ENCODE results near the gene EGFLAM. TPM values are rescaled to one million over a fixed set of nuclear protein-coding genes. Genes with fewer than 3 reads are reported as not detected.

Gene EGFLAM
- total RNA-seq, 1 donor from 2014 or later: 2.1 TPM

DNA sequence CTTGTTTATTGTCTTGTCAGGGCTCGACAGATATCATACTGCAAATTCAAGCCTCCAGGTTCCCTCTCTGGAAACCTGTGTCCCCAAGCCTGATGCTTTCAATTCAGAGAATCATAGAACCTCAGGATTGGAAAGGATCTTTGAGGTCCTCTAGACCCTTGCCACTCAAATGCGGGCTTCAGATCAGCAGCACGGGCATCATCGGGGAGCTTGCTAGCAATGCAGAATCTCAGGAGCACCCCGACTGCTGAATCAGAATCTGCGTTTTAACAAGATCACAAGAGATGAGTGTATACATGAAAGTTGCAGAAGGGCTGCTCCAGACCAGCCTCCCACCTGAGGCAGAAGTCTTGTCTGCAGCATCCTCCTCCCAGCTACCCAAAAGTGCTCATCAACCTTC is 13.1 kb upstream of the EGFLAM start:
- intact Hi-C loops (cut with DNase I): no loop called here
- no peaks in the 10 kb centered on the region for H3K9me3 ChIP-seq
- DNase-seq: no peak
- no peak overlapping the region for H3K27ac ChIP-seq
- no peak overlapping the region for H3K4me3 ChIP-seq
- peaks cover 4% of the 10 kb centered on the region for H3K27me3 ChIP-seq
- TF ChIP-seq, protein P1, sequence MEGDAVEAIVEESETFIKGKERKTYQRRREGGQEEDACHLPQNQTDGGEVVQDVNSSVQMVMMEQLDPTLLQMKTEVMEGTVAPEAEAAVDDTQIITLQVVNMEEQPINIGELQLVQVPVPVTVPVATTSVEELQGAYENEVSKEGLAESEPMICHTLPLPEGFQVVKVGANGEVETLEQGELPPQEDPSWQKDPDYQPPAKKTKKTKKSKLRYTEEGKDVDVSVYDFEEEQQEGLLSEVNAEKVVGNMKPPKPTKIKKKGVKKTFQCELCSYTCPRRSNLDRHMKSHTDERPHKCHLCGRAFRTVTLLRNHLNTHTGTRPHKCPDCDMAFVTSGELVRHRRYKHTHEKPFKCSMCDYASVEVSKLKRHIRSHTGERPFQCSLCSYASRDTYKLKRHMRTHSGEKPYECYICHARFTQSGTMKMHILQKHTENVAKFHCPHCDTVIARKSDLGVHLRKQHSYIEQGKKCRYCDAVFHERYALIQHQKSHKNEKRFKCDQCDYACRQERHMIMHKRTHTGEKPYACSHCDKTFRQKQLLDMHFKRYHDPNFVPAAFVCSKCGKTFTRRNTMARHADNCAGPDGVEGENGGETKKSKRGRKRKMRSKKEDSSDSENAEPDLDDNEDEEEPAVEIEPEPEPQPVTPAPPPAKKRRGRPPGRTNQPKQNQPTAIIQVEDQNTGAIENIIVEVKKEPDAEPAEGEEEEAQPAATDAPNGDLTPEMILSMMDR (IDR thresholded peaks at IDR 0.05): no peak
- no peaks in the 10 kb centered on the region for H3K4me1 ChIP-seq
- H3K36me3 ChIP-seq: no peaks in the 10 kb centered on the region
- no peak for ATAC-seq

DNA sequence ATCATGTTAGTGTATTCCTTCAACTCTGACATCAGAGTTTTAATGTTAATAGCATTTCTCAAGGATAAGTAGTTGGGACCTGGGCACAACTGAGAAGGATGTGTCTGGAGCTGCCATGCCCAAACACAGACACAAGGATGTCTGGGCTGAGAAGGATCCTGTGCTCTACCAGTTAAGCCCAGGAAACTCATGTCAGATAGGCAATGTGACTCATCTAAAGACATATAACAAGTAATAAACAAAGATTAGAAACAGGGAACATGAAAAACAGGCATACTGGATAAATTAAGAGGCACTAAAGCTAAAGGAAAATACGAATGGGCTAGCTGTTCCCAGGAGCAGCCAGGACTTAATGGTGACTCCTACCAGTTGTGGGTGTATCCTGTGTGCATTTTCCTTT is 9.1 kb upstream of the EGFLAM start:
- ATAC-seq (no peak), DNase-seq (no peak)
- Histone ChIP-seq H3K4me1 (no peaks in the 10 kb centered on the region), H3K27ac (no peak overlapping the region), H3K4me3 (no peak overlapping the region), H3K36me3 (no peaks in the 10 kb centered on the region), H3K27me3 (peaks cover 10% of the 10 kb centered on the region), H3K9me3 (no peaks in the 10 kb centered on the region)
- TF ChIP-seq, protein P1 (IDR thresholded peaks at IDR 0.05): no peak
- intact Hi-C loops (cut with DNase I): no loop called here

DNA sequence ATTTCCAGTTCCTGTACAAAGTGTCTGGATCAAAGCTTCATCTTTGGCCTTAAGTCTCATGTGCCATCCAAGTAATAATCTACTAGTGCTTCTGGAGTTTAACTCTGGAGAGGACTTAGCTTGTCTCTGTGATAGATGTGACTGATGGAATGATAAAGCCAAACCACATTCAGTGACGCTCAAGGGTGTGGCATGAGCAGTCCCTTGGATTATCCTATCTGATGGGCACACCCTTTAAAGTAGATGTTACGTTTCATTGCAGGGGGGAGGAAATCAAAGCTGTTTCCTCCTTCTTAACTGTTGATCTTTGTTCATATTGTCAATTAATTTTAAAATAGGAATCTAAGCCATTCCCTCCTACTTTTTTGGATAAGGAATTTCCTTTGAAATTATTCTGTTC is 8.5 kb upstream of the EGFLAM start:
- TF ChIP-seq, protein P1 (IDR thresholded peaks at IDR 0.05): no peak

DNA sequence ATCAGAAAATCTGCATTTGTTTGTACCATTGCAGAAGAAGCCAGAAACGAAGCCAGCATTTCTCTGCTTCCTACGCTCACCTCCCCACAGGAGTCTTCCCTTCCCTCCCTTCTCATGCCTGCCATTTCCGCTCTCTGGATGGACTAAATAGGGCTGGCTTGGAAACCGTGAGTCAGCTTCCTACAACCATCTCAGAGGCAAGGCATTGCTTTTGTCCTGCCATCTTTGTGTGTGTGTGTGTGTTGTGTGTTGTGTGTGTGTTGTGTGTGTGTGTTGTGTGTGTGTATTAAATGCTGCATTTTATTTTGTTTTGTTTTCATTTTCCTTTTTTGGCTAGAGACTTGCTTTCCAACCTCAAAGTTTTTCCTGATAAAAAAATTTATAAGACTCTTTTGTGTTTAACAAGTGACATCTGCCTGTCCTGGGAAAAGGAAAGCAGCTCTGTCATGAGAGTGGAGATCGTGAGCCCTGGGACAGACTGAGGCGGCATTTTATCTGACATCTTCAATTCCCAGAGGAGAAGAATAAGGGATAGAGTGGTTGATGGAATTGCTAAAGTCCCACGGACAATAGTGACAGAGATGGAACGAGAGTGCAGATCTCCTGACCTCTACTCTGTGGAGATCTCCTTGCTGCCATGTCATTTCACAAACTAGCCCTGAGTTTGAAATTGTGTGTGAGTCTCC is 7.5 kb upstream of the EGFLAM start:
- Histone ChIP-seq H3K9me3 (no peaks in the 10 kb centered on the region), H3K27me3 (peaks cover 18% of the 10 kb centered on the region), H3K27ac (no peak overlapping the region), H3K4me1 (no peaks in the 10 kb centered on the region), H3K4me3 (no peak overlapping the region), H3K36me3 (no peaks in the 10 kb centered on the region)
- no peak for DNase-seq
- TF ChIP-seq, protein P1 (IDR thresholded peaks at IDR 0.05): no peak
- intact Hi-C loops (cut with DNase I): no loop called here
- no peak for ATAC-seq

More for the DNA sequence above, 8.5 kb upstream of the EGFLAM start:
- no peaks in the 10 kb centered on the region for H3K36me3 ChIP-seq
- intact Hi-C loops (cut with DNase I): no loop called here
- DNase-seq: no peak
- ATAC-seq: no peak
- no peaks in the 10 kb centered on the region for H3K9me3 ChIP-seq
- no peak overlapping the region for H3K4me3 ChIP-seq
- H3K4me1 ChIP-seq: no peaks in the 10 kb centered on the region
- peaks cover 15% of the 10 kb centered on the region for H3K27me3 ChIP-seq
- H3K27ac ChIP-seq: no peak overlapping the region

DNA sequence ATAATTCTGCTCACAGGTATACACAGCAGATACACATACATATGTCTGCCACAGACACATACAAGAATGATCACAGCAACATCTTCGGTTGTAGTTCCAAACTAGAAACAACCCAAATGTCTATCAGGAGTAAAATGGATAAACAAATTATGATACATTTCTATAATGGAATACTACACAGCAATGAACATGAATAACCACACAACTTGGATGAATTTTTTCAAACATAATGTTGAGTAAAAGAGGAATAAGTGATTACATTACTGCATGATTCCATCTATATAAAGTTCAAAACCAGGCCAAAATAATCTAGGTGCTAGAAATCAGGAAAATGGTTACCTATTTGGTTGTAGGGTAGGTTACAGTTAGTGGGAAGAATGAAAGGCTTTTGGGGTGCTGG is 4.6 kb upstream of the EGFLAM start:
- Histone ChIP-seq H3K4me3 (no peak overlapping the region), H3K36me3 (no peaks in the 10 kb centered on the region), H3K27ac (no peak overlapping the region), H3K27me3 (peaks cover 46% of the 10 kb centered on the region), H3K4me1 (peaks cover 16% of the 10 kb centered on the region), H3K9me3 (no peaks in the 10 kb centered on the region)
- intact Hi-C loops (cut with DNase I): no loop called here
- no peak for ATAC-seq
- TF ChIP-seq, protein P1 (IDR thresholded peaks at IDR 0.05): no peak
- no peak for DNase-seq
